Ascending aorta (tissue), 2 donors: ENCODE data around the gene PID1. TPM values are rescaled to one million over a fixed set of nuclear protein-coding genes. Genes with fewer than 3 reads are reported as not detected.

Source experiments
- DNase-seq, 2 donors: peaks; one replicate each; pipeline ENCODE4 v3.0.0-alpha.2; 2019; ENCODE audit warnings: low spot score in 2 of 2
- H3K27ac ChIP-seq, 2 donors: fragments of 200-600 bp; sonication (generic); one replicate each; pipeline ENCODE4 v1.5.1; 2016 to 2017; ENCODE audit warnings: mild to moderate bottlenecking in 1 of 2
- H3K27me3 ChIP-seq: fragments of 200-600 bp; sonication (generic); one replicate; pipeline ENCODE4 v1.5.1; 2017
- H3K36me3 ChIP-seq, 2 donors: fragments of 200-600 bp; sonication (generic); one replicate each; pipeline ENCODE4 v1.5.1; 2016
- H3K4me1 ChIP-seq, 2 donors: fragments of 200-600 bp; sonication (generic); one replicate each; pipeline ENCODE4 v1.5.1; 2016 to 2017; ENCODE audit warnings: mild to moderate bottlenecking in 1 of 2
- H3K4me3 ChIP-seq, 2 donors: fragments of 200-600 bp; sonication (generic); one replicate each; pipeline ENCODE4 v1.5.1; 2016 to 2017; ENCODE audit warnings: mild to moderate bottlenecking in 1 of 2
- H3K9me3 ChIP-seq, 2 donors: fragments of 200-600 bp; sonication (generic); one replicate each; pipeline ENCODE4 v1.5.1; 2016
- CTCF ChIP-seq, 3 experiments: fragments of 200-600 bp in 2 of 3; fragments of 450-650 bp in 1 of 3; sonication (generic) in 2 of 3; IDR thresholded peaks; one replicate each; pipeline ENCODE4 v1.5.1; 2016 to 2019; ENCODE audit warnings: antibody characterized with exemption in 3 of 3, mild to moderate bottlenecking in 1 of 3, moderate library complexity in 1 of 3
- intact Hi-C: fragments of 100-400 bp; cut with DNase I; formaldehyde crosslinking; loops from one replicate; pipeline ENCODE4 v1.15.1; 2023
- total RNA-seq: library from RNA; depleted of rRNA; stranded (reverse); fragments of >200 nt; gene quantifications from one replicate; pipeline ENCODE4 v1.1.0, GENCODE V29; 2016

The PID1 gene
- total RNA-seq, 1 donor from 2014 or later: 38.4 TPM

GRCh38 chr2:229042349-229042748, 228.7 kb downstream of the PID1 start:
- Histone ChIP-seq H3K36me3 (no peaks in the 10 kb centered on the region), H3K27me3 (no peaks in the 10 kb centered on the region), H3K9me3 (no peaks in the 10 kb centered on the region), H3K4me3 (no peak overlapping the region), H3K4me1 (peaks cover 0 to 9% of the 10 kb centered on the region in 2 donors), H3K27ac (no peak overlapping the region)
- TF ChIP-seq CTCF (IDR thresholded peaks at IDR 0.05): no peak
- DNase-seq: no peak
- intact Hi-C loops: no loop called here

DNA sequence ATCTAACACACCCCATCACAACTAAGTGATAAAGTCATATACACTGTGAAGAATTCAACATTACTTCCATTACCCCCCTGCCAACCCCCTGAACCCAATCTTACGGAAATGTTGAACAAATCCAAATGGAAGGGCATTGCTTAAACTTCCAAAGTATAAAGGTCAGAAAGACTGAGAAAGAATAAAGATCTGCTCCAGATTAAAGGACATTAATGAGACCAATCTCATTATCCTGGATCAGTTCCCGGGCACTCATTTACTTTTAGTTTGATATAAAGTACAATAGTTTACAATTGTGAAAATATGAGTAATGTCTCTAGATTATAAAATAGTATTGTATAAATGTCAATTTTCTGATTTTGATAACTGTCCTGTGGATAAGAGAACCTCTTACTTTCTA, 229.4 kb downstream of the PID1 start:
- Histone ChIP-seq H3K27ac (no peak overlapping the region), H3K36me3 (no peaks in the 10 kb centered on the region), H3K27me3 (no peaks in the 10 kb centered on the region), H3K4me1 (peaks cover 0 to 9% of the 10 kb centered on the region in 2 donors), H3K9me3 (no peaks in the 10 kb centered on the region), H3K4me3 (no peak overlapping the region)
- TF ChIP-seq CTCF (IDR thresholded peaks at IDR 0.05): no peak
- intact Hi-C loops: no loop called here
- DNase-seq: no peak

- DNase-seq: no peak
- no peaks in the 10 kb centered on the region for H3K4me1 ChIP-seq
- no peaks in the 10 kb centered on the region for H3K9me3 ChIP-seq
- H3K4me3 ChIP-seq: no peak overlapping the region
- H3K27me3 ChIP-seq: no peaks in the 10 kb centered on the region
- H3K27ac ChIP-seq: no peak overlapping the region
- H3K36me3 ChIP-seq: no peaks in the 10 kb centered on the region
- intact Hi-C loops: no loop called here
- TF ChIP-seq CTCF (IDR thresholded peaks at IDR 0.05): no peak
These were observed 233.5 kb downstream of the PID1 start for GRCh38 chr2:229037621-229038020.

- no peaks in the 10 kb centered on the region for H3K4me1 ChIP-seq
- H3K9me3 ChIP-seq: no peaks in the 10 kb centered on the region
- no peaks in the 10 kb centered on the region for H3K27me3 ChIP-seq
- H3K27ac ChIP-seq: no peak overlapping the region
- H3K36me3 ChIP-seq: no peaks in the 10 kb centered on the region
- H3K4me3 ChIP-seq: no peak overlapping the region
- no peak for DNase-seq
- intact Hi-C loops: no loop called here
- no peak for TF ChIP-seq CTCF (IDR thresholded peaks at IDR 0.05)
These were observed 237.3 kb downstream of the PID1 start for GRCh38 chr2:229033816-229034215.

DNA sequence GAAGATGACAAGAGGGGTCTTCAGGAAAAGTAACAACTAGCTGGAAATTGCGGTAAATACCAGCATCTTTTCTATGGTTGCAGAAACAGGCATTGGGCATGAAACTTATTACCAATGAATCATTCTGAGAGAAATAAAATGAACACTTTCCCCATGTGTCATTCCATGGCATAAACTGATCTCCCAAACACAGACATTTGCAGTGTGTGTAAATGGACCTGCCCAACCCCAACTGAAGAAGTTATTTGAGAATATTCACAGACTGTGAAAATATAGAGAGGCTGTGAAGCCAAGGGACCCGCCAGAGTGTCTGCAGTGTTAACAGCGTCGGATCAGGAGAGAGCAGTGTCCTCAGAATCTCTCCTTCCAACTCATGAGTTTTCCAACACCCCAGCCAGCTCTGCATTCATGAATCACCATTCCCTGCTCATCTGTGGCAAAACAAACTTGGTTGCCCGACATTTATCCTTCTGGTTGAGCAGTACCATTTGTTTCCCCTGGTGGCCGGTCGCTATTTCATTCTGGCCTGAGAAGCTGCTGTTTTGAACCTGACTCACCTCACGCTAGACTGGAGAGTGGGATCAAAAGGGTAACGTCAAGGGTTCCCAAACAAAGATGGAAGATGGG, 238.4 kb downstream of the PID1 start:
- no peaks in the 10 kb centered on the region for H3K27me3 ChIP-seq
- no peaks in the 10 kb centered on the region for H3K36me3 ChIP-seq
- peak overlapping the region; percentile 32 to 33 for H3K27ac ChIP-seq
- intact Hi-C loops: no loop called here
- no peak for TF ChIP-seq CTCF (IDR thresholded peaks at IDR 0.05)
- no peaks in the 10 kb centered on the region for H3K9me3 ChIP-seq
- DNase-seq: no peak
- H3K4me1 ChIP-seq: peaks cover 0 to 2% of the 10 kb centered on the region in 2 donors
- H3K4me3 ChIP-seq: no peak overlapping the region
